Measurements from ENCODE around the gene SLIT3.
"Not testable (repeated sequence)": the region's sequence is repeated elsewhere in the genome, so short reads cannot be mapped to it uniquely, and the experiment has no call there.

The SLIT3 gene

GRCh38 chr5:168749391-168750100, 551.4 kb downstream of the SLIT3 start:
- no peak for DNase-seq

- no peak for DNase-seq
Observed at GRCh38 chr5:168747987-168748777, 552.8 kb downstream of the SLIT3 start.

GRCh38 chr5:168746893-168747640, 553.9 kb downstream of the SLIT3 start:
- DNase-seq = no peak

- DNase-seq = not testable (repeated sequence)
Observed at GRCh38 chr5:168746126-168746892, 554.6 kb downstream of the SLIT3 start.

- DNase-seq = no peak
Observed at GRCh38 chr5:168743617-168744016, 557.3 kb downstream of the SLIT3 start.

GRCh38 chr5:168742311-168742710, 558.6 kb downstream of the SLIT3 start:
- not testable (repeated sequence) for DNase-seq

- DNase-seq = no peak
Observed at GRCh38 chr5:168740811-168741213, 560.1 kb downstream of the SLIT3 start.

- DNase-seq = no peak
Observed at GRCh38 chr5:168740092-168740800, 560.7 kb downstream of the SLIT3 start.

GRCh38 chr5:168737066-168737465, 563.9 kb downstream of the SLIT3 start:
- no peak for DNase-seq

- DNase-seq = no peak
Observed at GRCh38 chr5:168736281-168736831, 564.6 kb downstream of the SLIT3 start.

GRCh38 chr5:168734620-168735300, 566.2 kb downstream of the SLIT3 start:
- no peak for DNase-seq

GRCh38 chr5:168734119-168734518, 566.8 kb downstream of the SLIT3 start:
- DNase-seq = no peak

- no peak for DNase-seq
Observed at GRCh38 chr5:168728546-168729211, 572.3 kb downstream of the SLIT3 start.

- DNase-seq = no peak
Observed at GRCh38 chr5:168727547-168727946, 573.4 kb downstream of the SLIT3 start.

- DNase-seq = no peak
Observed at GRCh38 chr5:168726342-168726741, 574.6 kb downstream of the SLIT3 start.

GRCh38 chr5:168724227-168724626, 576.7 kb downstream of the SLIT3 start:
- DNase-seq = no peak

GRCh38 chr5:168723037-168723436, 577.9 kb downstream of the SLIT3 start:
- DNase-seq = no peak

- no peak for DNase-seq
Observed at GRCh38 chr5:168721966-168722365, 579.0 kb downstream of the SLIT3 start.

- DNase-seq = no peak
Observed at GRCh38 chr5:168721002-168721753, 579.8 kb downstream of the SLIT3 start.

- DNase-seq = no peak
Observed at GRCh38 chr5:168720575-168720974, 580.4 kb downstream of the SLIT3 start.
